Breast epithelium (tissue), 3 donors: ENCODE results near the gene KIAA0040.

ENCODE experiments used
- POLR2A ChIP-seq: fragments of 450-650 bp; IDR thresholded peaks from one replicate; pipeline ENCODE4 v1.6.1; 2016; ENCODE audit warnings: antibody characterized with exemption, mild to moderate bottlenecking, moderate library complexity
- POLR2AphosphoS5 ChIP-seq, 3 donors: sonication (generic); formaldehyde crosslinking; IDR thresholded peaks; one replicate each; pipeline ENCODE4 v1.6.1; 2017; ENCODE audit warnings: antibody characterized with exemption in 3 of 3
- TF ChIP-seq, protein P1 (sequence below), 3 donors: fragments of 450-650 bp; IDR thresholded peaks; one replicate each; pipeline ENCODE4 v1.5.1; 2016 to 2017; ENCODE audit warnings: antibody characterized with exemption in 3 of 3, mild to moderate bottlenecking in 3 of 3, moderate library complexity in 3 of 3

DNA sequence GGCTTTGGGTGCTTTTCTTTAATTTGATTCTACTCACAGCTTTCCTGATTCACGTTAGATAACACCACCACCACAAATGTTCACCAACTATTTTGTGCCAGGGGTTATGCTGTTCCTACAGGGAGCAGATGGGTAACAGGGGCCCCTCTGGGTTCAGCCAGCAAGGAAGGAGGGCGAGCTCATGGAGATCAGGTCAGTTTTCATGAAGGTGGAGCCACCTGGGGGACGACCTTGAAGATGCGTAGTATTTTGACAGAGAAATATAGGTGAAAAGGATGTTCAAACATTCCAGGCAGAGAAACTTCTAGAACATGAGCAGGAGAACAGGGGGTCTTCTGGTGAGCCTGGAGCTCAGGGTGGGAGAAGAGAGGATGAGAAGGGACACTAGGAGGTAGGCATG is 28.9 kb downstream of the KIAA0040 start:
- TF ChIP-seq, protein P1, sequence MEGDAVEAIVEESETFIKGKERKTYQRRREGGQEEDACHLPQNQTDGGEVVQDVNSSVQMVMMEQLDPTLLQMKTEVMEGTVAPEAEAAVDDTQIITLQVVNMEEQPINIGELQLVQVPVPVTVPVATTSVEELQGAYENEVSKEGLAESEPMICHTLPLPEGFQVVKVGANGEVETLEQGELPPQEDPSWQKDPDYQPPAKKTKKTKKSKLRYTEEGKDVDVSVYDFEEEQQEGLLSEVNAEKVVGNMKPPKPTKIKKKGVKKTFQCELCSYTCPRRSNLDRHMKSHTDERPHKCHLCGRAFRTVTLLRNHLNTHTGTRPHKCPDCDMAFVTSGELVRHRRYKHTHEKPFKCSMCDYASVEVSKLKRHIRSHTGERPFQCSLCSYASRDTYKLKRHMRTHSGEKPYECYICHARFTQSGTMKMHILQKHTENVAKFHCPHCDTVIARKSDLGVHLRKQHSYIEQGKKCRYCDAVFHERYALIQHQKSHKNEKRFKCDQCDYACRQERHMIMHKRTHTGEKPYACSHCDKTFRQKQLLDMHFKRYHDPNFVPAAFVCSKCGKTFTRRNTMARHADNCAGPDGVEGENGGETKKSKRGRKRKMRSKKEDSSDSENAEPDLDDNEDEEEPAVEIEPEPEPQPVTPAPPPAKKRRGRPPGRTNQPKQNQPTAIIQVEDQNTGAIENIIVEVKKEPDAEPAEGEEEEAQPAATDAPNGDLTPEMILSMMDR (IDR thresholded peaks at IDR 0.05), result no peak
- no peak for TF ChIP-seq POLR2A
- TF ChIP-seq POLR2AphosphoS5 (IDR thresholded peaks at IDR 0.05), result no peak
